ENCODE measurements around the gene ZBTB7B. TPM values are rescaled to one million over a fixed set of nuclear protein-coding genes. Genes with fewer than 3 reads are reported as not detected.

The ZBTB7B gene
- 33.5 and 38.3 TPM in 2 replicates for total RNA-seq (2021)
- long read RNA-seq, partial matches to known transcripts: 0 of 10 reads
- long read RNA-seq, other reads (novel, unspliced or antisense): 4 of 10 reads

GRCh38 chr1:155002464-155003226, at the start of gene ZBTB7B:
Gene ZBTB7B (plus strand): TSS chr1:155002802. CDS start chr1:155014661, 11,859 bp downstream.
- no peak within 1 kb of the TSS for H2AFZ ChIP-seq (ENCODE audit: low read length)
- H3K79me1 ChIP-seq (ENCODE audit: insufficient read depth, low read depth, low read length, poor library complexity, severe bottlenecking): no peaks in the 10 kb centered on the region
- H2BK120ac ChIP-seq (ENCODE audit: low read depth, low read length, poor library complexity, severe bottlenecking): no peak within 1 kb of the TSS
- DNase-seq: peak; percentile 39
- peaks cover 26% of the 10 kb centered on the region for H3K23me2 ChIP-seq (ENCODE audit: insufficient read length, low read depth, low read length, poor library complexity, severe bottlenecking)
- no CpG with 5 or more reads among the region's 35 CpGs for WGBS (ENCODE audit: extremely low coverage, insufficient read length, low lambda C conversion rate)
- TF ChIP-seq, protein P1, sequence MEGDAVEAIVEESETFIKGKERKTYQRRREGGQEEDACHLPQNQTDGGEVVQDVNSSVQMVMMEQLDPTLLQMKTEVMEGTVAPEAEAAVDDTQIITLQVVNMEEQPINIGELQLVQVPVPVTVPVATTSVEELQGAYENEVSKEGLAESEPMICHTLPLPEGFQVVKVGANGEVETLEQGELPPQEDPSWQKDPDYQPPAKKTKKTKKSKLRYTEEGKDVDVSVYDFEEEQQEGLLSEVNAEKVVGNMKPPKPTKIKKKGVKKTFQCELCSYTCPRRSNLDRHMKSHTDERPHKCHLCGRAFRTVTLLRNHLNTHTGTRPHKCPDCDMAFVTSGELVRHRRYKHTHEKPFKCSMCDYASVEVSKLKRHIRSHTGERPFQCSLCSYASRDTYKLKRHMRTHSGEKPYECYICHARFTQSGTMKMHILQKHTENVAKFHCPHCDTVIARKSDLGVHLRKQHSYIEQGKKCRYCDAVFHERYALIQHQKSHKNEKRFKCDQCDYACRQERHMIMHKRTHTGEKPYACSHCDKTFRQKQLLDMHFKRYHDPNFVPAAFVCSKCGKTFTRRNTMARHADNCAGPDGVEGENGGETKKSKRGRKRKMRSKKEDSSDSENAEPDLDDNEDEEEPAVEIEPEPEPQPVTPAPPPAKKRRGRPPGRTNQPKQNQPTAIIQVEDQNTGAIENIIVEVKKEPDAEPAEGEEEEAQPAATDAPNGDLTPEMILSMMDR (conservative IDR thresholded peaks at IDR 0.05): no peak
- H3K4me3 Mint-ChIP-seq: peak within 1 kb of the TSS; percentile 93 to 97
- no peak within 1 kb of the TSS for H3K56ac ChIP-seq (ENCODE audit: insufficient read length, low read depth, low read length)
- H3K18ac ChIP-seq (ENCODE audit: insufficient read length, low read depth, low read length): no peak within 1 kb of the TSS
- no peak within 1 kb of the TSS for H3T11ph ChIP-seq (ENCODE audit: low read length)
- no peak within 1 kb of the TSS for H2BK20ac ChIP-seq (ENCODE audit: low read depth, low read length, poor library complexity, severe bottlenecking)
- peak within 1 kb of the TSS; percentile 32 for H3K14ac ChIP-seq (ENCODE audit: insufficient read depth, low read length)
- no peak within 1 kb of the TSS for H4K91ac ChIP-seq (ENCODE audit: insufficient read length, low read depth, low read length)
- H2AK5ac ChIP-seq (ENCODE audit: insufficient read length, low read length): no peak within 1 kb of the TSS
- no peak within 1 kb of the TSS for H3K27ac ChIP-seq (ENCODE audit: insufficient read length, low read depth, low read length)
- no peaks in the 10 kb centered on the region for H3K27me3 Mint-ChIP-seq (ENCODE audit: low read depth)
- H4K5ac ChIP-seq (ENCODE audit: insufficient read length, low read depth, low read length): no peak within 1 kb of the TSS
- no peaks in the 10 kb centered on the region; a peak in 2 of 7 replicates for H3K36me3 Mint-ChIP-seq (ENCODE audit: insufficient read depth in 1 of 3, low read depth in 3 of 3)
- no peaks in the 10 kb centered on the region; the same call in 1 of the 2 replicates for H3K79me2 ChIP-seq (ENCODE audit: insufficient read depth, low read length)
- H4K20me1 ChIP-seq (ENCODE audit: control insufficient read depth, insufficient read depth, insufficient read length): no peaks in the 10 kb centered on the region
- no peaks in the 10 kb centered on the region for H3K9me3 ChIP-seq (ENCODE audit: control insufficient read depth, low read depth, low read length)
- peaks cover 34 to 43% of the 10 kb centered on the region in 2 experiments for H3K4me1 Mint-ChIP-seq
- no peak within 1 kb of the TSS for H3K23ac ChIP-seq (ENCODE audit: insufficient read length, low read depth, low read length)
- no peak within 1 kb of the TSS for H2BK5ac ChIP-seq (ENCODE audit: insufficient read length, low read length)
- no peak within 1 kb of the TSS for H3K4ac ChIP-seq (ENCODE audit: low read depth, low read length)
- no peaks in the 10 kb centered on the region for H3K27me3 ChIP-seq (ENCODE audit: insufficient read depth, low read length)
- no peak within 1 kb of the TSS for H2BK12ac ChIP-seq (ENCODE audit: insufficient read length, low read depth, low read length)
- H4K8ac ChIP-seq (replicated peaks; ENCODE audit: insufficient read length, low read depth, low read length): no peak within 1 kb of the TSS
- H3K9ac ChIP-seq (ENCODE audit: extremely low read depth, insufficient read length, low read length): peak within 1 kb of the TSS; percentile 36
- no peak within 1 kb of the TSS for H2BK15ac ChIP-seq (ENCODE audit: low read depth, low read length)
- H3K4me2 ChIP-seq (ENCODE audit: insufficient read depth, insufficient read length, low read length): peak within 1 kb of the TSS; percentile 90
- H3K9me3 Mint-ChIP-seq: peaks cover 0 to 2% of the 10 kb centered on the region in 2 experiments; a peak in 3 of 5 replicates
- peaks cover 5% of the 10 kb centered on the region; the same call in 1 of the 2 replicates for H3K4me1 ChIP-seq (ENCODE audit: insufficient read depth, low read length)
- H3K27ac Mint-ChIP-seq: peak within 1 kb of the TSS; percentile 93 to 96 (median 95); a peak in 6 of 7 replicates
